Liver (tissue), 9 donors: ENCODE results near the gene SNX20. TPM values are rescaled to one million over a fixed set of nuclear protein-coding genes. Genes with fewer than 3 reads are reported as not detected.

Experiments
- DNase-seq: peaks from one replicate; pipeline ENCODE4 v3.0.0-alpha.2; 2017; ENCODE audit warnings: low spot score
- H3K27ac ChIP-seq, 2 donors: one replicate each; pipeline ENCODE4 v1.7.0; 2013; ENCODE audit warnings: inconsistent platforms in 2 of 2, low read length in 2 of 2, control low read depth in 1 of 2, low read depth in 1 of 2, mild to moderate bottlenecking in 1 of 2
- H3K27me3 ChIP-seq, 4 donors: one replicate each; pipeline versions ENCODE4 v1.6.1 to v1.7.0; 2013; ENCODE audit warnings: low read length in 3 of 4, inconsistent platforms in 1 of 4, mild to moderate bottlenecking in 1 of 4, moderate library complexity in 1 of 4; ENCODE audit not compliant: control insufficient read depth in 4 of 4, insufficient read depth in 4 of 4
- H3K36me3 ChIP-seq, 4 donors: one replicate each; pipeline versions ENCODE4 v1.6.1 to v1.7.0; 2013; ENCODE audit warnings: low read length in 3 of 4, mild to moderate bottlenecking in 3 of 4, low read depth in 1 of 4, moderate library complexity in 1 of 4; ENCODE audit not compliant: control insufficient read depth in 4 of 4, insufficient read depth in 3 of 4
- H3K4me1 ChIP-seq, 4 donors: one replicate each; pipeline versions ENCODE4 v1.6.1 to v1.7.0; 2013; ENCODE audit warnings: low read length in 3 of 4, mild to moderate bottlenecking in 3 of 4, moderate library complexity in 1 of 4; ENCODE audit not compliant: control insufficient read depth in 4 of 4, insufficient read depth in 4 of 4
- H3K4me3 ChIP-seq, 3 donors: one replicate each; pipeline versions ENCODE4 v1.6.1 to v1.7.0; 2013; ENCODE audit warnings: low read length in 3 of 3, control low read depth in 1 of 3, low read depth in 1 of 3, mild to moderate bottlenecking in 1 of 3
- H3K9ac ChIP-seq, 2 donors: one replicate each; pipeline ENCODE4 v1.7.0; 2013; ENCODE audit warnings: low read length in 2 of 2, mild to moderate bottlenecking in 2 of 2, moderate library complexity in 2 of 2, control low read depth in 1 of 2, low read depth in 1 of 2
- H3K9me3 ChIP-seq, 4 donors: one replicate each; pipeline versions ENCODE4 v1.6.1 to v1.7.0; 2013; ENCODE audit warnings: low read length in 3 of 4; ENCODE audit not compliant: control insufficient read depth in 4 of 4
- ATF3 ChIP-seq: IDR thresholded peaks from 2 replicates; pipeline ENCODE4 v1.6.1; 2016; ENCODE audit warnings: antibody characterized with exemption
- CTCF ChIP-seq: fragments of 150-350 bp; IDR thresholded peaks from 2 replicates; pipeline ENCODE4 v1.5.1; 2017; ENCODE audit warnings: improper control_type of control experiment, low read depth, low read length; ENCODE audit not compliant: missing input control
- EGR1 ChIP-seq, 2 donors: IDR thresholded peaks; 2 replicates each; pipeline ENCODE4 v1.6.1; 2016 to 2018; ENCODE audit warnings: antibody characterized with exemption in 2 of 2, low read depth in 2 of 2
- GABPA ChIP-seq, 2 donors: IDR thresholded peaks in 1 of 2; conservative IDR thresholded peaks in 1 of 2; 2 replicates each; pipeline ENCODE4 v1.6.1; 2016; ENCODE audit warnings: antibody characterized with exemption in 2 of 2, mild to moderate bottlenecking in 1 of 2, moderate library complexity in 1 of 2
- HNF4A ChIP-seq, 2 donors: conservative IDR thresholded peaks; 2 replicates each; pipeline ENCODE4 v1.6.1; 2016; ENCODE audit warnings: antibody characterized with exemption in 2 of 2, mild to moderate bottlenecking in 2 of 2
- HNF4G ChIP-seq: IDR thresholded peaks from 2 replicates; pipeline ENCODE4 v1.6.1; 2016; ENCODE audit warnings: antibody characterized with exemption
- JUND ChIP-seq, 2 donors: IDR thresholded peaks; 2 replicates each; pipeline ENCODE4 v1.6.1; 2016; ENCODE audit warnings: antibody characterized with exemption in 2 of 2
- MAX ChIP-seq: IDR thresholded peaks from 2 replicates; pipeline ENCODE4 v1.6.1; 2016; ENCODE audit warnings: antibody characterized with exemption
- NR2F2 ChIP-seq: IDR thresholded peaks from 2 replicates; pipeline ENCODE4 v1.6.1; 2016; ENCODE audit warnings: antibody characterized with exemption
- RAD21 ChIP-seq, 2 donors: IDR thresholded peaks; 2 replicates each; pipeline ENCODE4 v1.6.1; 2016; ENCODE audit warnings: antibody characterized with exemption in 2 of 2, mild to moderate bottlenecking in 2 of 2
- REST ChIP-seq: IDR thresholded peaks from 2 replicates; pipeline ENCODE4 v1.6.1; 2016; ENCODE audit warnings: antibody characterized with exemption, mild to moderate bottlenecking
- RXRA ChIP-seq, 2 donors: IDR thresholded peaks; 2 replicates each; pipeline ENCODE4 v1.6.1; 2017 to 2018; ENCODE audit warnings: antibody characterized with exemption in 2 of 2, mild to moderate bottlenecking in 1 of 2
- SP1 ChIP-seq: IDR thresholded peaks from 2 replicates; pipeline ENCODE4 v1.6.1; 2018; ENCODE audit warnings: antibody characterized with exemption, mild to moderate bottlenecking
- TAF1 ChIP-seq: conservative IDR thresholded peaks from 2 replicates; pipeline ENCODE4 v1.6.1; 2016; ENCODE audit warnings: antibody characterized with exemption, mild to moderate bottlenecking
- YY1 ChIP-seq: IDR thresholded peaks from 2 replicates; pipeline ENCODE4 v1.6.1; 2016; ENCODE audit warnings: antibody characterized with exemption, mild to moderate bottlenecking
- WGBS: extraction: QIAGEN DNeasy Blood & Tissue Kit; methylation state at CpG from one replicate; pipeline ENCODE4 v1.1.7; 2013; 5-methylcytosine and 5-hydroxymethylcytosine counted together
- polyA plus RNA-seq, 2 donors: library from polyadenylated mRNA; stranded (reverse) in 1 of 2; unstranded in 1 of 2; fragments of 200-250 nt in 1 of 2; fragments of >200 nt in 1 of 2; fragmentation: Nextera tagmentation in 1 of 2; extraction: Ambion mirVana in 1 of 2; gene quantifications; one replicate each; pipeline versions ENCODE4 v1.2.1 to v1.2.3, GENCODE V29; 2013 to 2015
- total RNA-seq, 2 donors: library from RNA; depleted of rRNA; stranded (reverse); fragments of >200 nt; gene quantifications; one replicate each; pipeline ENCODE4 v1.2.3, GENCODE V29; 2014
- donor health status: healthy.
- donor health status: healthy.
- donor health status: healthy.
- donor health status: healthy.
- donor health status: healthy.

Gene SNX20
- total and polyA plus RNA-seq, 4 donors = 0.40 to 3.5 (median 0.98) TPM

- WGBS = 56% methylated on average over 5 of the region's 5 CpGs
- no peaks in the 10 kb centered on the region for H3K27me3 ChIP-seq
- H3K4me3 ChIP-seq = no peak overlapping the region
- no peaks in the 10 kb centered on the region for H3K36me3 ChIP-seq
- H3K27ac ChIP-seq = peak overlapping the region; percentile 82 to 96
- H3K9ac ChIP-seq = no peak overlapping the region
- H3K9me3 ChIP-seq = no peaks in the 10 kb centered on the region
- DNase-seq = no peak
- TF ChIP-seq NR2F2 (no peak), MAX (no peak), YY1 (no peak), CTCF (no peak), JUND (IDR thresholded peaks at IDR 0.05) (no peak), HNF4A (conservative IDR thresholded peaks at IDR 0.05) (no peak), REST (no peak), RXRA (IDR thresholded peaks at IDR 0.05) (no peak), TAF1 (no peak), GABPA (IDR thresholded peaks at IDR 0.05 in 1 of 2, conservative IDR thresholded peaks at IDR 0.05 in 1 of 2) (no peak), ATF3 (no peak), RAD21 (IDR thresholded peaks at IDR 0.05) (no peak), SP1 (no peak), EGR1 (IDR thresholded peaks at IDR 0.05; ENCODE audit: low read depth in 2 of 2) (no peak), HNF4G (no peak)
- peaks cover 6 to 45% (median 24%) of the 10 kb centered on the region in 4 donors for H3K4me1 ChIP-seq
Measured at GRCh38 chr16:50696126-50696525, 15.0 kb upstream of the SNX20 start.

- Histone ChIP-seq H3K27me3 (no peaks in the 10 kb centered on the region), H3K9me3 (no peaks in the 10 kb centered on the region), H3K4me3 (no peak overlapping the region), H3K4me1 (peaks cover 6 to 45% (median 24%) of the 10 kb centered on the region in 4 donors), H3K27ac (peak overlapping the region; percentile 82 to 96), H3K9ac (no peak overlapping the region), H3K36me3 (no peaks in the 10 kb centered on the region)
- TF ChIP-seq HNF4A (conservative IDR thresholded peaks at IDR 0.05) (peak; percentile 49 to 55), ATF3 (no peak), REST (peak; percentile 24), GABPA (IDR thresholded peaks at IDR 0.05 in 1 of 2, conservative IDR thresholded peaks at IDR 0.05 in 1 of 2) (no peak), SP1 (peak; percentile 44), YY1 (peak; percentile 35), JUND (IDR thresholded peaks at IDR 0.05) (peak in 1 of 2 donors; percentile 6), RXRA (IDR thresholded peaks at IDR 0.05) (peak; percentile 52)
- no peak for DNase-seq
- WGBS = 95% methylated on average over 9 of the region's 9 CpGs
Measured at GRCh38 chr16:50695017-50696000, 14.2 kb upstream of the SNX20 start.
